HG03066 (cell line): ENCODE results near the gene NR3C2.

Experiments
- ATAC-seq: cut with Tn5 transposase; IDR thresholded peaks from one replicate; pipeline ENCODE4 v1.9.1; 2021; ENCODE audit warnings: low read depth; ENCODE audit not compliant: unreplicated experiment

The NR3C2 gene

DNA sequence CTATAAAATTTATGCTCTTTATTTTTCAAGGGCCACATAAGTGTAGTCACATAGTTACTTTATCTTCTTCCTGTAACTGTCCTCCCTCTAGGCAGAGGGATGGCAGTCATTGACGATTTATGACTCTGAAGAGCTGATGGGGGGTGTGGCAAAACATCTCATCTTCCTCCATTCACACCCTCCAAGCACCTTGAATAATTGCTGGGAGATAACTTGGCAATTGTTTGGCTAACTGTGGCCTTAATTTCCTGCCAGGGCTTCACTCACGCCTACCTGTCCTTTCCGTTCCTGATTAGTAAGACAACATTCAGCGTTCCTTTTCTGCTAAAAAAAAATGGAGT is 381.1 kb downstream of the NR3C2 start:
- no peak for ATAC-seq

DNA sequence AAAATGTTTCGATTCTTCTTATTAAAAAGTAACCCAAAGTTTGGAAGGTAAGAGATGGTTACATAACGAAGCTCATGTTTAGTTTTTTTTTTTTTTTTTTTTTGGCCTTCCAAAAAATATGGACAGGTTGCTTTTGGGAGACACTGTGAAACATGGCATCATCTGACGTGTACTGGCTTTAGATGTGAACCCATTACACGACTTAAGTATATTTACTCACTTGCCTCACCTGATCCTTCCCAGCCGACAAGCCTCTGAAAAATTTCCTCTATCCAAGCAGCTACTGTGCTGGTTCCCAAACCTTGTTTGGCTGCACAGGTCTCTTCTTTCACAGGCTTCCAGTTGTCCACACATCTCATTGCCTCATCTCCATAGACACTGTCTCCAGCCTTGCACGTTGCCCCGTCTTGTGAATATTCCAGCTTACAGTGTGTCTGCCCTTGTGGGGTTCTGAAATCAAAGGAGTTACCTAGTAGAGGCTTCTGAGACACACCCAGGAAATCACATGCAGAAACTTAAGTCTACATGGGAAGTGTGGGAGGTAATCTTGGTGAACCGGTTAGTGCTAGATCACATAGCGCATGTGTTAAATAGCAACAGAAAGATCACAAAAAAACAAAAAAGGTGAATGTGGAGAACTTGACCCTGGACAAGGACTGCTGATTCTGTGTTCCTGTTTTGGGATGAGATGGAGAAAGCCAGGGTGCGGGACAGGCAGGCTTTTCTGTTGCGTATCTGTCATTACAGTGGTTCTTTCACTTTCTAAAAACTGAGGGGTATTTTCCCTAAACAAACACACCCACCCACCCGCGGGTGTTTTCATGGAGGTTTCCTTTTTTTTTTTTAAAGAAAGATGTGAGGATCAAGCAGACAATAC is 381.7 kb downstream of the NR3C2 start:
- no peak for ATAC-seq

DNA sequence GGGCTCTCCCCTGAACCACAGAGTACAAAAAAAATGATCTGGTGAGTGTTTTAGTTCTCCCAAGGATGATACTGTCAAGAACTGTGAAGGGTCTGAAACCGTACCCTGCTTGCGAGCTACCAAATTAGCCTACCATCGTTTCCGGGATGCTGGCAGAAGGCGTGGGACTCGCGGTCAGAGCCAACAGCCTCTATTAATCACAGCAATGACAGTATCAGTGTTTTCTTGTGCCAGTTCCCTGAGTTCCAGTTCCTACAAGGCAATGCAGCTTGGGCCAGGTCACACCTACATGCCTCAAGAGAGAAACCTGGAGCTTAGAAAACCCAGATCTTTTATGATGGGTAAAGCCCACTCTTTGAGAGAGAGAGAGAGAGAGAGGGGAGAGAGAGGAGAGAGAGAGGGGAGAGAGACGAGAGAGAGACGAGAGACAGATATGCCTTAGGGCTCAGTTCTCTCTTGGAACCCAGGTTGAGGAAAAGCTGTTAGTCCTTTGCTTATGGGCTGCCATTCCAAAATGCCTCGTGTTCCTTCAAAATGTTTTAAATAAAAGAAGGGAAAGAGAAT is 382.5 kb downstream of the NR3C2 start:
- no peak for ATAC-seq

DNA sequence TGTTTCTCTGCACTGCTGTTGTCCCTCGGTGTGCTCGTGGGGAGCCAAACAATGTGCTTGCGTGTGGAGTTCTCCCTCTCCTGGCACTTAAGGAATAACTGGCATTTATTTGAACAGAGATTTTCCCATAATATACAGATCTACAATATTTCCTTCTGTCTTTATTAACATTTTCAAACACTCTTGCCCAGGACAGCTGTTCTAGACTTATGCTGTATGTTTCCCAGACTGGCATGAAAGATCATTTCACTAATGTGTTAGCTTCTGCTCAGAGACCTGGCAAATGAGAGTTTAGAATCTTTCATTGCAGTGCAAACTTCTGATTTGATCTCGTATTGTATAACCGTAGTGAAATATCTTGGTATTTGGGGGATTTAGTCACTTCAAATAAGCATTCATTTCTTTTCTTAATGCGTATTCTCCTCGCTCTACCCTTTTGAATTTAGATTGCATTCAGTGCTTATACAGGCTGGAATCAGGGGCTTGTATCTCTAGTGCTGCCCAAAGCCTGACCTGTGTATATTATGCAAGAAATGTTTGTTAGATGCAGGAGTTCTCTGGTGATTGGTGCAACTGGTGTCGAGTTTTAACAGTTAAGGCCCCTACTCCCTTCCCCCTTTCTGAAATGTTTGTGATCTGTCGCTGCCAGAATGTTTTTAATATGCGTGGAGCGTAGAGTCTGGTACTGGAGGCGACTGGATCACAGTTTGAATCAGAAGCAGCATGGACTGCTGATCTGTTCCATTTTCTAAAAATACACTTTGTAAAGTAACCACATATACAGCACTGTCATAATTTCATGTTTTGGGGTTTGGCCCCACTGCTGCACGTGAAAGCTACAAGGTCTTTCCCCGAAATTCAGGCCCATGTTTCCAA is 384.0 kb downstream of the NR3C2 start:
- no peak for ATAC-seq

DNA sequence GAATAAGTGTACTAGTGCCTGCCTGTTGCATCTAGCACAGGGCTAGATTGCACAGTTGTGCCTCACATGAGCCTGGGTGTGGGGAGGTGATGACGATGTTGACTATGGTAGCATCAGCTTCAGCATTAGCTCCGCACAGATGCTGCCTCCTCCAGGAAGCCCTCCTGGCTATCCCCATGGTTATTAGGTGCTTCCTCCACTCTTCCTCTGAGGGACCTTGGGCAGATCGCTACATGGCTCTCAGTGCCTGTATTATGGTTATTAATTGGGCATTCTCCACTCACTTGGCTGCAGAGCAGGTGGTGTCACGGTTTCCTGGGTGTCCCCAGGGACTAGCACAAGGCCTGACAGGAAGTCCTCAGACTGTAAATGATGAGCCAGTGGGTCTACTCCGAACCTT is 384.7 kb downstream of the NR3C2 start:
- peak; percentile 47 for ATAC-seq

DNA sequence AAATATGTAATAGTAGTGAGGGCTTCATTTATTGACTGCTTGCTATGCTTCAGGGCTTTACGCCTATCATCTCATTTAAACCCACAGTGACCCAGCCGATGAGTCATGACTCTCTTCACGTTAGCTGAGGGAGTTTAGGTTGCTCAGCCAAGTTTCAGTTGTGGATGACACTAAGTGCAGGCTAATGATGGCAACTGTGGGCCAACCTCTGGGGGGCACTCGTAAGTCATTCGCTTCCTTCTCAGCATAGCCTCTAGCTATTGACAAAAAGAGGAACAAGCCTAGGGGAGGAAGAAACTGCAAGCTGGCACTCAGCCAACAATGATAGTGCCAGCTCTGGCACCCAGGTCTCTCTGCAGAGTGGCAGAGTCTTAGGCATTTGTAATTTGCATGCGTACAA is 385.3 kb downstream of the NR3C2 start:
- peak; percentile 81 for ATAC-seq

DNA sequence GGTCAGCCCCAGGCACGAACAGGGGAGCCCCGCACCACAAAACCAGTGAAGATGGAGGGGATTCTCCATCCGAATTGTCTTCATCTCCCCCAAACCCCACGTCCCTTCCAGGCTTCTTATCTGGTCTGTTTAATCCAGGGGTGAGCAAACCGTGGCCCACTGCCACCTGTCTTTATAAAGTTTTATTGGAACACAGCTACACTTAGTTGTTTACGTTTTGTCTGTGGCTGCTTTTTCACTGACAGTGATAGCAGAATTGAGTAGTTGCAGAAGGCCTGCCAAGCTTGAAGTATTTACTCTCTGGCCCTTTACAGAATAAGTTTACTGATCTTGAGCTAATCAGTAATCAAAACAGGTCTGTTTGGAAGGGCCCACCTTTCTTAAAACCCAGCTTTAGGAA is 386.4 kb downstream of the NR3C2 start:
- ATAC-seq: no peak

DNA sequence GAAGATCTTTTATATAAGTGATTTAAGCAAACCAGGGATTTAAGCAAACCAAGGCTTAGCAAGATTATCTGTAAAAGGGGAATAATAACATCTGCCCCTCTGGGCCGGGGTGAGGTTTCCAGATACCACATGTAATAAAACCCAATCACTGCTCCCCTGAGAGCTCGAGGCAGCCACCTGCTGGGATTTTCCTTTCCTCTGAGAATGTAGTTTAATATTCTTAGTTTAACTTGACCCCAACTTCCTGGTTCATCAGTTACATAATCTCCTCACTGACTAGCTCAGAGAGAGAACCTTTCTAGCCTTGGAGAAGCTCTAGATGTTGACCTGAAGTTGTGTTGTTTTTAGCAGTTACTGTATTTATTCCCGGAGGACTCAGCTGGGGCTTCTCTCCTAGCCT is 387.9 kb downstream of the NR3C2 start:
- no peak for ATAC-seq

DNA sequence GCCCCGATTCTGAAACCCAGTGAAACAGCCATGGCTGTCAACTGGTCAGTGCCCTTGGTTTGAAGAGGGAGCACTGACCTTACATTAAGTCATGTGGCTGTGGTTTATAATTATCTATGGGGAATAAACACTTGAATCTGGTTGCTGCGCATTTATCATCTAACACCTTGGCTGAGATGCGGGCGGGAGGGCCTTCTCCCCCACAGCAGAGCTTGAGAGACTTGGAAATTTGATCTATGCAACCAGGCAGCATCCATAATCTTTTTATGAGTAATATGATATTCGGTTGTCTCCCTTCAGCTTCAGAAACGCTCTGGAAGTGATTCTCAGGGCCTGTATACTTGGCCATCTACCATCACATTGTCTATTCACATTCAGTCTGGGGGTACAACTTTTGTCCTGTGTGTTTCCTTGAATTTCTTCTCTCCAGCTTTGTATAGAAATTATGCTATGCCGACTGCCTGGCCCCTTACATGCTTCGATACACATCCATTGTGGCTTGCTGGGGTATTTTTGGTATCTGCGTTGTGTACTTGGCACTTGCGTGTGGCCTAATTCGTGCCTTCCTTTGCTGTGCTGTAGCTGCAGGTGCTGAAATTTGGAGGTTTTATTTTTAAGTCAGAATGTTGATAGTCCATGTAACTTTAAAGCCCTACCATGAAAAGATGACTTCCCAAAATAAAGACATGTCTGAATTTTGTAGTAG is 388.8 kb downstream of the NR3C2 start:
- no peak for ATAC-seq

DNA sequence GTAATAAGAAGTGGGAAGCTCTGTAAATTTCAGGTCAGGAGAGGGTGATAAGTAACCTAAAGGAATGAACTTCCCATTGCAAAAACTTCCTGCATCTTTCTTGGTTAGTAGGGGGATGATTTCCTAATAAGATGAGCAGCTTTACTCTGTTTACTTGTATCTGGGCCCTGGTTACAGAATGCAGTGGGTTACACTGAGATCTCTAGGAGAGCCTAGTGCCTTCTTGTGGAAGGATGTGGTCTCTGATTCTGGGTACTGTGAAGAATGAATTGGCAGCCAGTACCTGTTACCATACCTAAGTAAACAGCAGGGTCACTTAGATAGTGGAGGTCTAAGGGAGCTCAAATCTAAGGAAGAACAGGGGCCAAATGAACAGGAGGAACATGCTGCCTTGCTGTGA is 389.8 kb downstream of the NR3C2 start:
- ATAC-seq: no peak

DNA sequence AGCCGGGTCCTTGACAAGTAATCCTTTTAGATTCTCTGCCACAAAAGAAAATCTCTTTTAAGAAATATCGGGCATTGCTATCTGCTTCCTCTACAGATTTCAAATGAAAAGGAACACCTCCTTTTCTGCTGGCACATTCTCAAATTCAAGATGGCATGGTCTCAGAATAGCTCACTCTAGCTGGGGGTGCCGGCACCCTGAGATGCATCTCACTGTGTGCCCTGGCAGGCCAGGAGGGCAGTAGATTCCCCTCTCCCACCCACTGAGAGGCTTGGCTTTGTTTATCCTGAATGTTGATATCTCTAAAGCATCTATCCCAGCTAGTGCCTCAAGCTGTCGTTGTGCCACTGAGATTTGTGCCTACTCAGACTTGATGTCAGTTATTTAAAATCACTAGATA is 390.8 kb downstream of the NR3C2 start:
- no peak for ATAC-seq

DNA sequence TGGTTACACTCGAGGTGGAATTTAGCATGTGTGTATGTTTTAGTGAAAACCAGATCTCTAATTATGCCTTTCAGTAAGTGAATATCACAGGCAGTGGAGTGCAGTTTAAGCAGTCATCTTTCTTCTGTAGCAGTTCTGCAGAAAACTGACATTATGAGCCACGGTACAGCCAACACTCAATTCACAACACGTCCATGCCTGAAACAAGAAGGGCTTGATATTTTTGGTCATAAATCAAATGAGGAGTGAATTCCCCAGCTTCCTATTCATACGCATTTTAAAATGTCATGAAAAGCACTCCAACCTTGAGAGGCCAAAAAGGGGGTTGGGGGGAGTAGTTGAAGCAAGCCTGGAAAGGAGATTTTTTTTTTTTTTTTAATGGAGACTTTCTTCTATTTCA is 393.6 kb downstream of the NR3C2 start:
- ATAC-seq: no peak

DNA sequence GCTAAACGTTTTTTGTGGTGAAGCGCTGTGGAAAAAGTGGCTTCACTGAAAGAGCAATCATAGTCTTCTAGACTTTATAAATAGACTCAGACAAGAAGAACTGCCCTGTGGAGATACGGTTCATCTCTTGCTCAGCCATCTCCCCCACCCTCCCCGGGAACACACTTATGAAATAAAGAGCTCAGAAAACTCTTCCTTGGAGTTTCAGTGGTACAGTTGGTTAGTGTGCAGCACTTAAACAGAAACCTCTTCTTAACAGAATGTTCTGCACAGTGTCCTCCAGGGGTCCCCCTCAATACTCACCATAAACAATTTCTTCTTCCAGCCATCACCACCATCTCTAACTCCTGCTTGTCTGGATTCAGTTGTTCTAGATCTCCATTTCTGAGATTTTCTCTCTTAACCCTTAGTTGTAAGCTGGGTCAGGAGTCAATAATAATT is 397.3 kb downstream of the NR3C2 start:
- ATAC-seq: peak; percentile 96

DNA sequence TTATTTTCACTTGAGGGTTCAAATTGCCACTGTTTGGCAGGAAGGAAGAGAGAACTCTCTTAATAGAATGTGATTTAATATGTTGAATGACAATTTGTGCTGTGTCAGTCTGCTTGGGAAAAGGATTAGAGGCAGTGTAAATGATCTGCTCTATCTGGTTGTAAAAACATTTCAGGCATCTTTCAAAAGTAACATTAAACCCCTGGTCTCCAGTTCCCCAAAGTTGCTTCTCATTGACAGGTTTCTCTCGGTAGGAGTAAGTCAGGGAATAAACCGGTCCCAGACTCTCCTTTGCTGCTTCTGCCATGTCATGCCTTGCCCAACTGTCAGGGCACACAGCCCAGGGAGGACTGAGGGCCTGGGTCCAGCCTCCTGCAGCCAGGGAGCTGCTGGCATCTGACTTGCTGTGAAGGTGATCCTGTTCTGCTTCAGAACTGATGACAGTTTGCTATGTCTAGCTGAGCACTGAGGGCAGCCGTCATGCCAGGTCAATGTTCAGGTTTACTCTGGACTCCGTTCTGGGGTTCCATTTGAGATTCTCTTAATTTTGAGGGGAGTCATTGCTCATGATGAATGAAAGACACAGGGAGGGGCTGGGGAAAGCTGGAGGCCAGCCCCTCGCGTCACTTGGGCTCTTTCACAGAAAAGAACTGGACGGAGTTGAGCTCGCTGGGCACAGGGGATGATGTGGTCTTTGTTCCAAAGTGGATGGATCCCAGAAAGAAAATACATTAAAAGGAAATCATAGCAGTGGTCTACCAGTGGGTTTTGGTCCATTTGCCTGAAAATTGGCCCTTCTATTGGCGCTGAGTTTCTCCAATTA is 397.9 kb downstream of the NR3C2 start:
- no peak for ATAC-seq

DNA sequence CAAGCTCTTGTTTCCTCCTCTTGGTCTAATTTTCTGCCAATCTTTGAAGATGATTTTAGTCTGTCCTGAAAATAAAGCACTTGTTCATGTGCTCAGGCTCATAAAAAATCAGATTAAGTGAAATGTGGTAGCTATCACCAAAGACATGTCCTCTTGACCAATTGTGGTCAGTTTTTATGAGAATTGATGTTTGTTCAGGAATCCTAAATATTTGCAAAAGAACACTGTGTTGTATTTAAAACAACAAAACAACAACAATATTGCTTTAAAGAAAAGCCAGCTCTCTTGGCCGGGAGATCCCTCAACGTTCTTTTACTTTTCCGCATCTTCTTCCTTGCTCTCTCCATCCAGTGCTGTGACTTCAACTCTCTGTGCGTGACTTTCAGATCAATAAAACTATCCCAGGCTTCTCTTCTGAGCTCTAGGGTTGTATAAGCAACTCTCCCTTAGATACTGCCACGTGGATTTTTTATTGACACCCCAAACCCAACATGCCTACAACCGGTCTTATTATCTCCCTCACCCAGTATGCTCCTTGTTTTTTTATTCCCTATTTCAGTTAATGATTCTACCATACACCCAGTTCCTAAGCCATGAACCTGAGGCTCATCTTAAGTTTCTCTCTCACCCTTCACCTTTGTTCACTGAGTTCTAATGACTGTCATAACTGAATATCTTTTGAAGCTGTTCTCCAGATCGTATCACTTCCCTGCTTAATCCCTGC is 400.4 kb downstream of the NR3C2 start:
- no peak for ATAC-seq

DNA sequence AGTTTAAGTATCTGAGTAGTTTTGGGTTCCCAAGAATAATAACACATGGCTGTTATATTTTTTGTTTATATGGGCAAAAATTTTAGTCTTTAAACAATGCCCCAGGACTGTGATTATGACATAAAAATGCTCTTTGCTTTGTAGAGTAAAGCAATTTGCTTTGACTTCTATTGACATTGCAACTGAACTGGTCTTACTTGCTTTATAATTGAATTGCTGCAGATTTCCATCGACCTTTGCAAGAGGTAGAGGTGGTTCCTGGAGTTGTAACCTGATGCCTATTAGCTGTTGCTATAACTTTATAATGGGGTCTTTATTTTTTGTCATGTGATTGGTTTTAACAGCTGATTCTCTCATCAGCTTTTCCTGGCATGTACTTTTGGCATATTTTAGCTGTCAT is 407.4 kb downstream of the NR3C2 start:
- ATAC-seq: no peak

DNA sequence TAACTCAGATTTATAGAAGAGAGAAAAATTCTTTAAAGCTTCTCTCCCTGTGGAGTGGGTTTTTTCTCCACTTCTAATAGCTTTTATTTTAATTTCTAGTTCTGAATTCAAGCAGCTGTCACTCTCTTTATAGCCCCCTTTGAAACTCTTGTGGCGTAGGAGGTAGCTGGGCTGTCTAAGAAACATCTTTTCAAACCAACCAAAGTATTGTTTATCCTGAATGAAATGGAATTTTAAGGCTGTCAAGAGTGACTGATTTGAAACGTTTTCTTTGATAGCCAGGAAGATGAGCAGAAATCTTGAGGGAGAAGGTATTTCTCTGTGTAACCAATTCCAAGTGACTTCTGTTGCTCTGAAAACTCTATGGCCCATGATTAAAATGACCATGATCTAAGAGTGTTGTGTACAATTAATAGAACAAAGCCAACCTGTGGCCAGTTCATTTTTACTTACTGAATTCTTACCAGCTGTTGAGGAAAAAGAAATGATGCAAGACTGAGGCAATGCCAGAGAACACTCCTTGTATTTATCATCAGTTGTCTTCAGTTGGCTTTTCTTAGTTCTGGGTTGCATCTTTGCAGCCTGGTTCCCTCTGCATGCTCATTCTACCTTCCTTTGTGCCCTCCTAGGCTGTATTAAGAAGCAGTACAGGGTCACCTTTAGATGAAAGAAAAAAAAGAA is 411.9 kb downstream of the NR3C2 start:
- no peak for ATAC-seq

DNA sequence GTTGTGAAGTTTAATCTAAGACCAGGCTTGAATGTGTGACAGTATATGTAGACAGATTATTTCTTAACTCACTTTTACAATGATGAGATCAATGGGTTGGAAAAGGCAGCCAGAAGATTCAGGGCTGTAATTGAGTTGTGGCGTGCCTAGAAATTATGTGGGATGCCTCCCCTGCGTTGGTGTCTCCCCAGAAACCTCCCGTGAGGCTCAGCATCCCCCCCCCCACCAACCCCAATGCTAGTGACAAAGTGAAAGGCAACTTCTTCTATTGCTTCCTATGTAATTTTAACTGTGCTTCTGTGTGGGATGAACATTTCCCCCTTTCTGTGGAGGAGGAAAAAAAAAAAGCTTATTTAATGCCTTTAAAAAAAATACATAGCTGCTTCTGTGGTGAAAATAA is 412.4 kb downstream of the NR3C2 start:
- no peak for ATAC-seq
